Heart right ventricle (tissue), 16 donors: ENCODE data around the gene PLS1. TPM values are rescaled to one million over a fixed set of nuclear protein-coding genes. Genes with fewer than 3 reads are reported as not detected.

Experiments
- ATAC-seq, 8 donors: fragments of 200-7000 bp; cut with Tn5 transposase; one replicate each; pipeline ENCODE4 v1.9.1; 2020; ENCODE audit warnings: mild to moderate bottlenecking in 8 of 8, moderate library complexity in 8 of 8, moderate number of reproducible peaks in 1 of 8
- DNase-seq, 2 donors: peaks; one replicate each; pipeline ENCODE4 v3.0.0-alpha.2; 2020
- H3K27ac ChIP-seq, 10 donors: fragments of 200-600 bp; sonication (generic) in 2 of 10; one replicate each; pipeline versions ENCODE4 v1.5.0 to v1.8.0; 2020 to 2022; ENCODE audit warnings: mild to moderate bottlenecking in 3 of 10
- H3K27me3 ChIP-seq, 7 donors: fragments of 200-600 bp; one replicate each; pipeline ENCODE4 v1.8.0; 2021 to 2022; ENCODE audit warnings: mild to moderate bottlenecking in 2 of 7
- H3K36me3 ChIP-seq, 9 donors: fragments of 200-600 bp; sonication (generic) in 1 of 9; one replicate each; pipeline versions ENCODE4 v1.5.0 to v1.8.0; 2020 to 2022; ENCODE audit warnings: mild to moderate bottlenecking in 2 of 9
- H3K4me1 ChIP-seq, 9 donors: fragments of 200-600 bp; sonication (generic) in 1 of 9; one replicate each; pipeline versions ENCODE4 v1.5.0 to v1.8.0; 2020 to 2022; ENCODE audit warnings: mild to moderate bottlenecking in 4 of 9
- H3K4me3 ChIP-seq, 10 donors: fragments of 200-600 bp; sonication (generic) in 2 of 10; one replicate each; pipeline versions ENCODE4 v1.5.0 to v1.8.0; 2020 to 2022; ENCODE audit warnings: mild to moderate bottlenecking in 7 of 10, moderate library complexity in 2 of 10
- H3K9me3 ChIP-seq, 11 donors: fragments of 200-600 bp in 10 of 11; sonication (generic) in 2 of 11; one replicate each; pipeline versions ENCODE4 v1.5.0 to v1.8.0; 2013 to 2022; ENCODE audit warnings: mild to moderate bottlenecking in 2 of 11, control low read depth in 1 of 11, moderate library complexity in 1 of 11
- WGBS, 2 donors: extraction: QIAGEN DNeasy Blood & Tissue Kit; methylation state at CpG; one replicate each; pipeline ENCODE4 v1.1.7; 2013; ENCODE audit warnings: inconsistent platforms in 1 of 2; 5-methylcytosine and 5-hydroxymethylcytosine counted together
- intact Hi-C, 10 donors: fragments of 100-400 bp; cut with DNase I; formaldehyde crosslinking; loops; one replicate each; pipeline versions ENCODE4 v1.11.1 to v1.14.2; 2022
- polyA plus RNA-seq, 2 donors: library from polyadenylated mRNA; stranded (reverse); fragments of 200-250 nt; gene quantifications; one replicate each; pipeline ENCODE4 v1.2.3, GENCODE V29; 2013
- total RNA-seq, 10 donors: library from RNA; stranded (reverse); fragmentation: NEBNext Ultra II Directional in 3 of 10; extraction: Animal tissue kit (Norgen Biotek cat#: 25700) in 3 of 10; gene quantifications; one replicate each; pipeline versions ENCODE4 v1.2.1 to v1.2.4, GENCODE V29; 2021 to 2023
- TF ChIP-seq, protein P1 (sequence below), 9 donors: fragments of 200-600 bp; sonication (generic) in 2 of 9; IDR thresholded peaks; one replicate each; pipeline versions ENCODE4 v1.5.0 to v1.8.0; 2021 to 2022; ENCODE audit warnings: antibody characterized with exemption in 9 of 9, mild to moderate bottlenecking in 5 of 9, moderate library complexity in 1 of 9
- donor health status: Arrhythmogenic right ventricular cardiomyopathy.
- donor health status: ischemic (EF 13 %, LVEDD 7.1; RV severe dilation, severe dysfunction).
- donor health status: healthy with polysubstance abuse.
- donor health status: DM: no; HTN: yes; CAD: no.
- donor health status: DM: no; HTN: no; CAD: no.
- donor health status: ischemic (EF 25% LVEDD 6.9; RV normal size, moderate dysfunction).
- donor health status: ischemic (EF 25% LVEDD 5.7; RV mildly dilated, moderate dysfunction).
- donor health status: healthy.
- donor health status: DM: yes; HTN: yes; CAD: no.
- donor health status: Ischemic cardiomyopathy.
- donor health status: ischemic (EF 35%, LVEDD 5.7; RV mildly dilated, moderate dysfunction).
- donor health status: nonischemic (EF 11% LVEDD 7.7; RV severe dilation, severe dysfunction).
- donor health status: DM: yes; HTN: yes; CAD: no.
- donor health status: PGD.
- donor health status: ischemic (EF 29% LVEDD 5.4; RV normal size, mild dysfunction).
- donor health status: nonischemic (EF 23%, LVEDD 6.1; RV moderate dilation, normal function).

The PLS1 gene
- total and polyA plus RNA-seq, 12 donors = 0.72 to 2.7 (median 1.5) TPM

DNA sequence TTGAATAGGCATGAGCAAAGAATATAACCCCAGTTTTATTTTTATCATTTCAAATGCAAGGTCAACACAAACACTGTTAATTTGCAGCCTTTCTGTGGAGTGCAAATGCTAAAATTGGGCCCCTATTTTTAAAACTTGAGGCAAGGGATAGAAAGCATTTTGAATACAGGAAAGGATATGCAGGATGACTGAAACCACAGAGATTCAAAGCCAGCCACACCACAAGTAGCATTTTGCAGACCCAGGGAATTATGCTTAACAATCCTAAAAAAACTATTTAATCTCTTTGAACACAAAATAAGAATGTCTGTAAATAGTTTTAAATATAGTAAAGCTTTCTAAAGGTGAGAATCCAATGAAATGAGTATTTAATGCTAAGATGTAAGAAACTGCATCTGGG lies 64.7 kb downstream of the PLS1 start:
- DNase-seq (no peak), ATAC-seq (no peak)
- Histone ChIP-seq H3K36me3 (no peaks in the 10 kb centered on the region), H3K4me3 (no peak overlapping the region), H3K4me1 (peaks cover 0 to 6% (median 0%) of the 10 kb centered on the region in 9 donors), H3K27ac (no peak overlapping the region), H3K9me3 (no peaks in the 10 kb centered on the region), H3K27me3 (no peaks in the 10 kb centered on the region)
- TF ChIP-seq, protein P1, sequence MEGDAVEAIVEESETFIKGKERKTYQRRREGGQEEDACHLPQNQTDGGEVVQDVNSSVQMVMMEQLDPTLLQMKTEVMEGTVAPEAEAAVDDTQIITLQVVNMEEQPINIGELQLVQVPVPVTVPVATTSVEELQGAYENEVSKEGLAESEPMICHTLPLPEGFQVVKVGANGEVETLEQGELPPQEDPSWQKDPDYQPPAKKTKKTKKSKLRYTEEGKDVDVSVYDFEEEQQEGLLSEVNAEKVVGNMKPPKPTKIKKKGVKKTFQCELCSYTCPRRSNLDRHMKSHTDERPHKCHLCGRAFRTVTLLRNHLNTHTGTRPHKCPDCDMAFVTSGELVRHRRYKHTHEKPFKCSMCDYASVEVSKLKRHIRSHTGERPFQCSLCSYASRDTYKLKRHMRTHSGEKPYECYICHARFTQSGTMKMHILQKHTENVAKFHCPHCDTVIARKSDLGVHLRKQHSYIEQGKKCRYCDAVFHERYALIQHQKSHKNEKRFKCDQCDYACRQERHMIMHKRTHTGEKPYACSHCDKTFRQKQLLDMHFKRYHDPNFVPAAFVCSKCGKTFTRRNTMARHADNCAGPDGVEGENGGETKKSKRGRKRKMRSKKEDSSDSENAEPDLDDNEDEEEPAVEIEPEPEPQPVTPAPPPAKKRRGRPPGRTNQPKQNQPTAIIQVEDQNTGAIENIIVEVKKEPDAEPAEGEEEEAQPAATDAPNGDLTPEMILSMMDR (IDR thresholded peaks at IDR 0.05) = no peak
- intact Hi-C loops = no loop called here

DNA sequence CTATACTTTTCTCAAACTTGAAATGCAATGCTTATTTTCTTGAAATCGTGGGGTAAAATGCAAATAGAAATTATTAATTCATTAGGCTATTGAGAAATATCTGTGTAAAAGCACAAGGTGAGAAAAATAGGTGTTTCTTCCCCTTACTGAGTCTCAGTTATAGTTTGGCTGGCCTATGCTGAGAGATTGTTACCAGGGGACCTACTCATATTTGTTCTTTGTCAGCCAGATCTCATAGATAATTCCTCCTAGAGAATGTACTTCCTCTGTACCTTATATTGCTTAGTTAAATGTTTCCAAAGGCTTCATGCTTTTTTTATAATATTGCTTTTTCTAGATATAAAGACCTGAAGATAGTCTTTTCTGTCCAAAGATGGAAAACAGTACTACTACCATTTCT lies 67.7 kb downstream of the PLS1 start:
- no peaks in the 10 kb centered on the region for H3K27me3 ChIP-seq
- TF ChIP-seq, protein P1 (IDR thresholded peaks at IDR 0.05) = no peak
- no peaks in the 10 kb centered on the region for H3K9me3 ChIP-seq
- DNase-seq = no peak
- 71 to 85% methylated on average over 1 of the region's 1 CpG for WGBS, 2 donors
- ATAC-seq = no peak
- no peak overlapping the region for H3K27ac ChIP-seq
- intact Hi-C loops = no loop called here
- H3K4me3 ChIP-seq = no peak overlapping the region
- H3K36me3 ChIP-seq = no peaks in the 10 kb centered on the region
- no peaks in the 10 kb centered on the region for H3K4me1 ChIP-seq

DNA sequence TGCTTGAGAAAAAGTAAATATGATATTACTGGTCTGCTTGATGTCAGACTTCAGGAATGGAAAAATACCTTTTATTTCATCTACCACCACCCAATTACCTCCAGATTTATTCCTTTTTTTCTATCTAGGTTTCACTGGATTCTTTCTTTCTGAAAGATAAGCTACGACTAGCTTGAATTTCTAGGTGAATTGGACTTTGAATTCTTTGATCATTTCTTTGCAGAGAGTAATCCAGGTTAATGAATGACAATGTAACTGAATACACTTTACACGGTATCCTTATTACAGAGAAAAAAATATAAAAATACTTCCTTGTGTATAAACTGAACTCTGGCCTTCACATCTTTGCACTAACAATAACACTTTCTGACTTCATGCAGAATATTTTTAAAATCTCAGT lies 68.1 kb downstream of the PLS1 start:
- TF ChIP-seq, protein P1 (IDR thresholded peaks at IDR 0.05) = no peak
- Histone ChIP-seq H3K4me1 (no peaks in the 10 kb centered on the region), H3K9me3 (no peaks in the 10 kb centered on the region), H3K27me3 (no peaks in the 10 kb centered on the region), H3K27ac (no peak overlapping the region), H3K36me3 (no peaks in the 10 kb centered on the region), H3K4me3 (no peak overlapping the region)
- DNase-seq (no peak), ATAC-seq (no peak)
- WGBS, 2 donors = 70 to 83% methylated on average over 2 of the region's 2 CpGs
- intact Hi-C loops = no loop called here

DNA sequence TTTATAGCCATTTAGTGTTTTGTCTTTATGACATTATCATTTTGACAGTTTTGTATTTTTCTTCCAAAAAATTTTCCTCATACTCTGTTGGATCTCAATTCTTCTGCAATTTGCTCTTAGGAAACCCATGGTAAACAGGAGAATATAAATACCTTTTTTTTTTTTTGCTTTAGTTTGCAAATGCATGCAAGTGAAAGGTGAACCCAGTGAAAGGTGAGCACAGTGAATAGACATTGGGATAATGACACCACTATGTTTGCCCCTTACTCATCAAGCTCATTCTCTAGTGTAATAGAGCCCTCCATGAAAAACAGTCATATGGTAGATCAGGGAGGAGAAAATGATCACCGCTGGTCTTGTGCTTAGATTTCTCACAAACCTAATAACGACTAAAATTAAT lies 68.6 kb downstream of the PLS1 start:
- TF ChIP-seq, protein P1 (IDR thresholded peaks at IDR 0.05) = no peak
- Histone ChIP-seq H3K27me3 (no peaks in the 10 kb centered on the region), H3K36me3 (no peaks in the 10 kb centered on the region), H3K4me1 (no peaks in the 10 kb centered on the region), H3K4me3 (no peak overlapping the region), H3K27ac (no peak overlapping the region), H3K9me3 (no peaks in the 10 kb centered on the region)
- ATAC-seq (no peak), DNase-seq (no peak)
- 73 to 74% methylated on average over 2 of the region's 2 CpGs for WGBS, 2 donors
- intact Hi-C loops = no loop called here

DNA sequence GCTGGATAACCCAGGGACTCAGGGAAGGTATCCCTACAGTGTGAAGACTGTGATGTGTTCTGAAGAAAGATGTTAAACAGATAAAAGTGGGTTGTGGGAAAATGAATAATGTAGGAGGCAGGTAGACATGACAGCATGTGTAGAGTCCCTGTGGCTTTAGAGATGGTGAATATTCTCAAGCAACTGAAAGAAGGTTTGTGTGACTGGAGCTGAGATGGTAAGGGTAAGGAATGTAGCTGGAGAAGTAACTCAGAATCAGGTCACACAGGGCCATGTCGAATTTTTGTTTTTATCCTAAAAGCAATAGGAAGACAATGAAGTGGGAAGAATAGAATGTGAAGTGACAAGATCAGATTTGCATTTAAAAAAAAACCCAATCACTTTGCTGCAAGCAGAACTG lies 73.9 kb downstream of the PLS1 start:
- DNase-seq = no peak
- ATAC-seq = no peak
- H3K4me1 ChIP-seq = no peaks in the 10 kb centered on the region
- H3K9me3 ChIP-seq = no peaks in the 10 kb centered on the region
- TF ChIP-seq, protein P1 (IDR thresholded peaks at IDR 0.05) = no peak
- no peaks in the 10 kb centered on the region for H3K27me3 ChIP-seq
- intact Hi-C loops = no loop called here
- WGBS, 2 donors = 31 to 38% methylated on average over 1 of the region's 1 CpG
- no peak overlapping the region for H3K27ac ChIP-seq
- no peaks in the 10 kb centered on the region for H3K36me3 ChIP-seq
- no peak overlapping the region for H3K4me3 ChIP-seq
